Ovary (tissue), 3 donors: ENCODE data around the gene SERPINE3.

Experiments
- POLR2A ChIP-seq: fragments of 450-650 bp; IDR thresholded peaks from one replicate; pipeline ENCODE4 v1.6.1; 2017; ENCODE audit warnings: antibody characterized with exemption, mild to moderate bottlenecking, moderate library complexity
- TF ChIP-seq, protein P1 (sequence below), 3 donors: fragments of 450-650 bp in 2 of 3; fragments of 200-600 bp in 1 of 3; IDR thresholded peaks; one replicate each; pipeline versions ENCODE4 v1.5.1 to v1.8.0; 2016 to 2022; ENCODE audit warnings: antibody characterized with exemption in 3 of 3, mild to moderate bottlenecking in 1 of 3
- donor health status: DM: no; HTN: no; CAD: no.

DNA sequence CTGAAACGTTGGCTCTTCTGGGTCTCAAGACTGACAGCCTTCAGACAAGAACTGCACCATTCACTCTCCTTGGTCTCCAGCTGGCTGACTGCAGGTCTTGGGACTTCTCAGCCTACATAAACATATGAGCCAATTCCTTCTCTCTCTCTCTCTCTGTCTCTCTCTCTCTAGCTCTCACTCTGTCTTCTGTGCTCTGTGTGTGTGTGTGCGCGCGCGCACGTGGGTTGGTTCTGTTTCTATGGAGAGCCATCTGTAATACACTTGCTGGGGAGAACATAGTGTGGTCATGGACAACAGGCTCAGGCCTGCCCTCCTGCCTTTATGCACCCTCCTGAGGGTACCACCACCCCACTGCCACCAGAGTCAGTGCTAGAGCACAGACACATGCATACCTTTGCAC is 13.7 kb upstream of the SERPINE3 start:
- TF ChIP-seq, protein P1, sequence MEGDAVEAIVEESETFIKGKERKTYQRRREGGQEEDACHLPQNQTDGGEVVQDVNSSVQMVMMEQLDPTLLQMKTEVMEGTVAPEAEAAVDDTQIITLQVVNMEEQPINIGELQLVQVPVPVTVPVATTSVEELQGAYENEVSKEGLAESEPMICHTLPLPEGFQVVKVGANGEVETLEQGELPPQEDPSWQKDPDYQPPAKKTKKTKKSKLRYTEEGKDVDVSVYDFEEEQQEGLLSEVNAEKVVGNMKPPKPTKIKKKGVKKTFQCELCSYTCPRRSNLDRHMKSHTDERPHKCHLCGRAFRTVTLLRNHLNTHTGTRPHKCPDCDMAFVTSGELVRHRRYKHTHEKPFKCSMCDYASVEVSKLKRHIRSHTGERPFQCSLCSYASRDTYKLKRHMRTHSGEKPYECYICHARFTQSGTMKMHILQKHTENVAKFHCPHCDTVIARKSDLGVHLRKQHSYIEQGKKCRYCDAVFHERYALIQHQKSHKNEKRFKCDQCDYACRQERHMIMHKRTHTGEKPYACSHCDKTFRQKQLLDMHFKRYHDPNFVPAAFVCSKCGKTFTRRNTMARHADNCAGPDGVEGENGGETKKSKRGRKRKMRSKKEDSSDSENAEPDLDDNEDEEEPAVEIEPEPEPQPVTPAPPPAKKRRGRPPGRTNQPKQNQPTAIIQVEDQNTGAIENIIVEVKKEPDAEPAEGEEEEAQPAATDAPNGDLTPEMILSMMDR (IDR thresholded peaks at IDR 0.05) = no peak
- no peak for TF ChIP-seq POLR2A
